HEK293 (cell line): ENCODE measurements around the gene TRIP10.

Experiments used
- GFI1B ChIP-seq: fragments of 450-650 bp; formaldehyde crosslinking; IDR thresholded peaks from 2 replicates; pipeline ENCODE4 v1.5.1; 2016; ENCODE audit warnings: missing biosample characterization, missing genetic modification characterization
- GLIS2 ChIP-seq: fragments of 450-650 bp; formaldehyde crosslinking; IDR thresholded peaks from 2 replicates; pipeline ENCODE4 v1.5.1; 2016; ENCODE audit warnings: missing biosample characterization, missing genetic modification characterization
- OVOL3 ChIP-seq: fragments of 450-650 bp; formaldehyde crosslinking; IDR thresholded peaks from 2 replicates; pipeline ENCODE4 v1.5.1; 2016; ENCODE audit warnings: missing biosample characterization, missing genetic modification characterization
- SALL2 ChIP-seq: fragments of 450-650 bp; formaldehyde crosslinking; IDR thresholded peaks from 2 replicates; pipeline ENCODE4 v1.5.0; 2017; ENCODE audit warnings: missing biosample characterization, mild to moderate bottlenecking, missing genetic modification characterization, borderline replicate concordance
- SP2 ChIP-seq: fragments of 450-650 bp; formaldehyde crosslinking; IDR thresholded peaks from 2 replicates; pipeline ENCODE4 v1.5.1; 2016; ENCODE audit warnings: missing biosample characterization, missing genetic modification characterization
- ZBTB26 ChIP-seq: fragments of 450-650 bp; formaldehyde crosslinking; optimal IDR thresholded peaks from 2 replicates; pipeline ENCODE3; 2016; ENCODE audit warnings: missing biosample characterization, mild to moderate bottlenecking, missing genetic modification characterization
- ZBTB44 ChIP-seq: fragments of 450-650 bp; IDR thresholded peaks from 2 replicates; pipeline ENCODE4 v1.5.1; 2018; ENCODE audit warnings: missing biosample characterization, mild to moderate bottlenecking, missing genetic modification characterization
- ZBTB7A ChIP-seq: fragments of 450-650 bp; formaldehyde crosslinking; IDR thresholded peaks from 2 replicates; pipeline ENCODE4 v1.5.1; 2016; ENCODE audit warnings: low read depth, missing biosample characterization, missing genetic modification characterization
- ZBTB8A ChIP-seq: fragments of 450-650 bp; formaldehyde crosslinking; IDR thresholded peaks from 2 replicates; pipeline ENCODE4 v1.5.1; 2016; ENCODE audit warnings: missing biosample characterization, missing genetic modification characterization
- ZFP69B ChIP-seq: fragments of 450-650 bp; formaldehyde crosslinking; IDR thresholded peaks from 2 replicates; pipeline ENCODE4 v1.5.1; 2016; ENCODE audit warnings: missing biosample characterization, missing genetic modification characterization
- ZNF112 ChIP-seq: fragments of 450-650 bp; formaldehyde crosslinking; IDR thresholded peaks from 2 replicates; pipeline ENCODE4 v1.5.0; 2017; ENCODE audit warnings: missing biosample characterization, missing genetic modification characterization
- ZNF114 ChIP-seq: fragments of 450-650 bp; formaldehyde crosslinking; IDR thresholded peaks from 2 replicates; pipeline ENCODE4 v1.5.0; 2017; ENCODE audit warnings: missing biosample characterization, missing genetic modification characterization
- ZNF132 ChIP-seq: fragments of 450-650 bp; formaldehyde crosslinking; IDR thresholded peaks from 2 replicates; pipeline ENCODE4 v1.5.1; 2017; ENCODE audit warnings: missing biosample characterization, missing genetic modification characterization, borderline replicate concordance
- ZNF138 ChIP-seq: fragments of 450-650 bp; formaldehyde crosslinking; IDR thresholded peaks from 2 replicates; pipeline ENCODE4 v1.5.1; 2016; ENCODE audit warnings: missing biosample characterization, missing genetic modification characterization, borderline replicate concordance
- ZNF140 ChIP-seq: fragments of 450-650 bp; formaldehyde crosslinking; IDR thresholded peaks from 2 replicates; pipeline ENCODE4 v1.5.1; 2016; ENCODE audit warnings: missing biosample characterization, missing genetic modification characterization
- ZNF2 ChIP-seq: fragments of 450-650 bp; formaldehyde crosslinking; IDR thresholded peaks from 2 replicates; pipeline ENCODE4 v1.5.1; 2016; ENCODE audit warnings: missing biosample characterization, missing genetic modification characterization
- ZNF248 ChIP-seq: fragments of 450-650 bp; formaldehyde crosslinking; IDR thresholded peaks from 2 replicates; pipeline ENCODE4 v1.5.1; 2017; ENCODE audit warnings: missing biosample characterization, missing genetic modification characterization
- ZNF324 ChIP-seq: fragments of 450-650 bp; formaldehyde crosslinking; IDR thresholded peaks from 2 replicates; pipeline ENCODE4 v1.5.1; 2016; ENCODE audit warnings: missing biosample characterization, missing genetic modification characterization
- ZNF366 ChIP-seq: fragments of 450-650 bp; formaldehyde crosslinking; conservative IDR thresholded peaks from 2 replicates; pipeline ENCODE4 v1.5.1; 2016; ENCODE audit warnings: missing biosample characterization, missing genetic modification characterization
- ZNF473 ChIP-seq: fragments of 450-650 bp; formaldehyde crosslinking; IDR thresholded peaks from 2 replicates; pipeline ENCODE4 v1.5.1; 2017; ENCODE audit warnings: missing biosample characterization, missing genetic modification characterization
- ZNF510 ChIP-seq: fragments of 450-650 bp; formaldehyde crosslinking; IDR thresholded peaks from 2 replicates; pipeline ENCODE4 v1.5.1; 2018; ENCODE audit warnings: mild to moderate bottlenecking, missing genetic modification characterization, missing biosample characterization; ENCODE audit not compliant: insufficient replicate concordance
- ZNF513 ChIP-seq: fragments of 450-650 bp; IDR thresholded peaks from 2 replicates; pipeline ENCODE4 v1.5.1; 2018; ENCODE audit warnings: missing biosample characterization, missing genetic modification characterization
- ZNF544 ChIP-seq: fragments of 450-650 bp; formaldehyde crosslinking; IDR thresholded peaks from 2 replicates; pipeline ENCODE4 v1.5.0; 2017; ENCODE audit warnings: missing biosample characterization, missing genetic modification characterization
- ZNF558 ChIP-seq: fragments of 450-650 bp; formaldehyde crosslinking; IDR thresholded peaks from 2 replicates; pipeline ENCODE4 v1.5.1; 2016; ENCODE audit warnings: missing biosample characterization, missing genetic modification characterization
- ZNF621 ChIP-seq: fragments of 450-650 bp; formaldehyde crosslinking; IDR thresholded peaks from 2 replicates; pipeline ENCODE4 v1.5.1; 2017; ENCODE audit warnings: missing biosample characterization, missing genetic modification characterization
- ZNF645 ChIP-seq: fragments of 450-650 bp; formaldehyde crosslinking; IDR thresholded peaks from 2 replicates; pipeline ENCODE4; 2016; ENCODE audit warnings: missing biosample characterization, missing genetic modification characterization
- ZNF76 ChIP-seq: fragments of 450-650 bp; formaldehyde crosslinking; IDR thresholded peaks from 2 replicates; pipeline ENCODE4; 2016; ENCODE audit warnings: low read depth, missing biosample characterization, missing genetic modification characterization, borderline replicate concordance
- ZNF768 ChIP-seq: fragments of 450-650 bp; formaldehyde crosslinking; IDR thresholded peaks from 2 replicates; pipeline ENCODE4 v1.5.1; 2018; ENCODE audit warnings: missing biosample characterization, mild to moderate bottlenecking, missing genetic modification characterization
- ZNF785 ChIP-seq: fragments of 450-650 bp; formaldehyde crosslinking; IDR thresholded peaks from 2 replicates; pipeline ENCODE4 v1.5.1; 2016; ENCODE audit warnings: missing biosample characterization, missing genetic modification characterization
- ZNF791 ChIP-seq: fragments of 450-650 bp; formaldehyde crosslinking; IDR thresholded peaks from 2 replicates; pipeline ENCODE4 v1.5.1; 2016; ENCODE audit warnings: missing biosample characterization, missing genetic modification characterization
- ZSCAN4 ChIP-seq: fragments of 450-650 bp; formaldehyde crosslinking; IDR thresholded peaks from 2 replicates; pipeline ENCODE4 v1.5.1; 2017; ENCODE audit warnings: missing biosample characterization, missing genetic modification characterization

TRIP10 gene

GRCh38 chr19:6736169-6736916, 3.1 kb upstream of the TRIP10 start (continued):
- TF ChIP-seq ZNF132 (tag by site-specific recombination) (no peak), GLIS2 (tag by site-specific recombination) (peak; percentile 7), ZNF473 (tag by site-specific recombination) (no peak), ZNF140 (tag by site-specific recombination) (no peak), ZNF112 (tag by site-specific recombination) (no peak), ZNF510 (tag by site-specific recombination) (no peak), SALL2 (tag by site-specific recombination) (no peak), ZNF558 (no peak), ZNF114 (tag by site-specific recombination) (no peak), ZNF645 (tag by site-specific recombination) (no peak), ZNF621 (tag by site-specific recombination) (no peak), ZNF2 (tag by site-specific recombination) (0 out of 2 replicates have a peak, but pooled peaks have one; percentile 20), ZNF324 (no peak), SP2 (tag by site-specific recombination) (peak; percentile 33), ZFP69B (tag by site-specific recombination) (no peak), ZNF544 (tag by site-specific recombination) (no peak), ZNF791 (tag by site-specific recombination) (no peak), ZSCAN4 (no peak), GFI1B (tag by site-specific recombination) (no peak), ZBTB26 (tag by site-specific recombination) (no peak), OVOL3 (tag by site-specific recombination) (no peak), ZNF785 (no peak), ZNF138 (no peak), ZNF768 (tag by site-specific recombination) (no peak), ZNF366 (tag by site-specific recombination) (no peak), ZNF76 (no peak; the same call in 1 of the 2 replicates), ZNF248 (tag by site-specific recombination) (no peak), ZNF513 (tag by site-specific recombination) (no peak), ZBTB7A (tag by site-specific recombination) (no peak), ZBTB8A (no peak), ZBTB44 (tag by site-specific recombination) (no peak)
